Measurements from ENCODE around the gene PAAF1. TPM values are rescaled to one million over a fixed set of nuclear protein-coding genes. Genes with fewer than 3 reads are reported as not detected.

PAAF1 gene
- total and polyA plus RNA-seq, 10 of the 15 experiments (the other 5 are each of a cell fraction or from before 2014, with no cell fraction given), result 13.7 to 70.6 (median 29.1) TPM

GRCh38 chr11:73958521-73959141 is 81.8 kb downstream of the PAAF1 start:
- DNase-seq (ENCODE audit: low read depth, low spot score), result no peak
- FAIRE-seq, result no peak
- RAD21 ChIA-PET (ENCODE audit: unreplicated experiment), result interaction anchor here (1.0 kb wide), 1 partner anchor 22 kb away, joined by 3 read pairs; no protein-coding TSS in a partner anchor
- TF ChIP-seq NFIC (IDR thresholded peaks at IDR 0.05; ENCODE audit: low read depth, low read length) (no peak), NFYA (IDR thresholded peaks at IDR 0.05; ENCODE audit: borderline replicate concordance, low read depth, low read length) (no peak), ZBTB11 (CRISPR knock-in tag; IDR thresholded peaks at IDR 0.05) (no peak), USF2 (IDR thresholded peaks at IDR 0.05; ENCODE audit: borderline replicate concordance, low read depth, low read length) (no peak), KDM1A (IDR thresholded peaks at IDR 0.05; ENCODE audit: borderline replicate concordance) (no peak), MTA2 (IDR thresholded peaks at IDR 0.05; ENCODE audit: low read depth) (no peak), GABPA (IDR thresholded peaks at IDR 0.05; ENCODE audit: low read depth) (no peak), RCOR1 (conservative IDR thresholded peaks at IDR 0.05; ENCODE audit: low read depth, low read length) (no peak), BHLHE40 (IDR thresholded peaks at IDR 0.05; ENCODE audit: borderline replicate concordance in 1 of 2, low read depth in 2 of 2, low read length in 1 of 2) (no peak), SRF (IDR thresholded peaks at IDR 0.05; ENCODE audit: low read depth in 2 of 2, low read length in 2 of 2) (no peak), NFYB (IDR thresholded peaks at IDR 0.05; ENCODE audit: insufficient read depth, low read depth, low read length) (no peak), SIX5 (IDR thresholded peaks at IDR 0.05; ENCODE audit: low read depth, low read length, severe bottlenecking) (no peak), CHD1 (IDR thresholded peaks at IDR 0.05; ENCODE audit: low read depth, low read length) (no peak), CBFB (IDR thresholded peaks at IDR 0.05; ENCODE audit: low read depth) (no peak)
- TF ChIP-seq, protein P1, sequence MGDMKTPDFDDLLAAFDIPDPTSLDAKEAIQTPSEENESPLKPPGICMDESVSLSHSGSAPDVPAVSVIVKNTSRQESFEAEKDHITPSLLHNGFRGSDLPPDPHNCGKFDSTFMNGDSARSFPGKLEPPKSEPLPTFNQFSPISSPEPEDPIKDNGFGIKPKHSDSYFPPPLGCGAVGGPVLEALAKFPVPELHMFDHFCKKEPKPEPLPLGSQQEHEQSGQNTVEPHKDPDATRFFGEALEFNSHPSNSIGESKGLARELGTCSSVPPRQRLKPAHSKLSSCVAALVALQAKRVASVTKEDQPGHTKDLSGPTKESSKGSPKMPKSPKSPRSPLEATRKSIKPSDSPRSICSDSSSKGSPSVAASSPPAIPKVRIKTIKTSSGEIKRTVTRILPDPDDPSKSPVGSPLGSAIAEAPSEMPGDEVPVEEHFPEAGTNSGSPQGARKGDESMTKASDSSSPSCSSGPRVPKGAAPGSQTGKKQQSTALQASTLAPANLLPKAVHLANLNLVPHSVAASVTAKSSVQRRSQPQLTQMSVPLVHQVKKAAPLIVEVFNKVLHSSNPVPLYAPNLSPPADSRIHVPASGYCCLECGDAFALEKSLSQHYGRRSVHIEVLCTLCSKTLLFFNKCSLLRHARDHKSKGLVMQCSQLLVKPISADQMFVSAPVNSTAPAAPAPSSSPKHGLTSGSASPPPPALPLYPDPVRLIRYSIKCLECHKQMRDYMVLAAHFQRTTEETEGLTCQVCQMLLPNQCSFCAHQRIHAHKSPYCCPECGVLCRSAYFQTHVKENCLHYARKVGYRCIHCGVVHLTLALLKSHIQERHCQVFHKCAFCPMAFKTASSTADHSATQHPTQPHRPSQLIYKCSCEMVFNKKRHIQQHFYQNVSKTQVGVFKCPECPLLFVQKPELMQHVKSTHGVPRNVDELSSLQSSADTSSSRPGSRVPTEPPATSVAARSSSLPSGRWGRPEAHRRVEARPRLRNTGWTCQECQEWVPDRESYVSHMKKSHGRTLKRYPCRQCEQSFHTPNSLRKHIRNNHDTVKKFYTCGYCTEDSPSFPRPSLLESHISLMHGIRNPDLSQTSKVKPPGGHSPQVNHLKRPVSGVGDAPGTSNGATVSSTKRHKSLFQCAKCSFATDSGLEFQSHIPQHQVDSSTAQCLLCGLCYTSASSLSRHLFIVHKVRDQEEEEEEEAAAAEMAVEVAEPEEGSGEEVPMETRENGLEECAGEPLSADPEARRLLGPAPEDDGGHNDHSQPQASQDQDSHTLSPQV (IDR thresholded peaks at IDR 0.05), result no peak

More at GRCh38 chr11:73958521-73959141, 81.8 kb downstream of the PAAF1 start:
- Histone ChIP-seq H3K36me3 (ENCODE audit: control insufficient read depth in 2 of 2, insufficient read depth in 2 of 2, low read length in 1 of 2) (no peaks in the 10 kb centered on the region), H3K4me1 (ENCODE audit: control insufficient read depth, insufficient read depth, low read length) (no peaks in the 10 kb centered on the region), H2AFZ (ENCODE audit: control insufficient read depth, low read depth, low read length) (no peak overlapping the region), H3K4me2 (ENCODE audit: control insufficient read depth, insufficient read depth) (no peak overlapping the region), H3K27ac (ENCODE audit: control insufficient read depth, insufficient read depth) (no peak overlapping the region), H3K9ac (ENCODE audit: control insufficient read depth, insufficient read depth, low read length) (no peak overlapping the region), H3K27me3 (replicated peaks in 1 of 2; ENCODE audit: control insufficient read depth in 2 of 2, insufficient read depth in 2 of 2, low read length in 1 of 2) (no peaks in the 10 kb centered on the region), H4K20me1 (ENCODE audit: control insufficient read depth, insufficient read depth) (no peaks in the 10 kb centered on the region), H3K9me3 (replicated peaks; ENCODE audit: control insufficient read depth, insufficient read depth, low read length) (no peaks in the 10 kb centered on the region), H3K4me3 (no peak overlapping the region), H3K79me2 (ENCODE audit: control insufficient read depth, insufficient read depth, low read length) (no peaks in the 10 kb centered on the region)
- intact Hi-C loops (cut with micrococcal nuclease; ENCODE audit: unreplicated experiment) (no loop called here), in situ Hi-C loops (cut with MboI) (no loop called here)
- ChIA-PET SMC1A (ENCODE audit: uncharacterized antibody, unreplicated experiment) (no interaction called here), CTCF (interaction anchor here (1.4 kb wide), 1 partner anchor 297 kb away, joined by 4 read pairs; no protein-coding TSS in a partner anchor), POLR2A (no interaction called here)
- no TSS peak for BruUV-seq (replicated peaks)
- WGBS (ENCODE audit: insufficient coverage, insufficient replicate concordance, low lambda C conversion rate, missing lambda C conversion rate), result 73% methylated on average over 18 of the region's 18 CpGs
- no peak for ATAC-seq
